ENCODE results near the gene PWWP3B. TPM values are rescaled to one million over a fixed set of nuclear protein-coding genes. Genes with fewer than 3 reads are reported as not detected.
"Not testable (repeated sequence)": the region's sequence is repeated elsewhere in the genome, so short reads cannot be mapped to it uniquely, and the experiment has no call there.

PWWP3B gene
- total RNA-seq, 1 donor, result not detected

GRCh38 chrX:106171293-106171820, 3.3 kb downstream of the PWWP3B start:
- DNase-seq (ENCODE audit: low read depth), result no peak
- H3K4me3 ChIP-seq (ENCODE audit: low read depth, low read length), result no peak overlapping the region
- no peak for TF ChIP-seq CTCF (IDR thresholded peaks at IDR 0.05; ENCODE audit: insufficient read depth, low read length)

DNA sequence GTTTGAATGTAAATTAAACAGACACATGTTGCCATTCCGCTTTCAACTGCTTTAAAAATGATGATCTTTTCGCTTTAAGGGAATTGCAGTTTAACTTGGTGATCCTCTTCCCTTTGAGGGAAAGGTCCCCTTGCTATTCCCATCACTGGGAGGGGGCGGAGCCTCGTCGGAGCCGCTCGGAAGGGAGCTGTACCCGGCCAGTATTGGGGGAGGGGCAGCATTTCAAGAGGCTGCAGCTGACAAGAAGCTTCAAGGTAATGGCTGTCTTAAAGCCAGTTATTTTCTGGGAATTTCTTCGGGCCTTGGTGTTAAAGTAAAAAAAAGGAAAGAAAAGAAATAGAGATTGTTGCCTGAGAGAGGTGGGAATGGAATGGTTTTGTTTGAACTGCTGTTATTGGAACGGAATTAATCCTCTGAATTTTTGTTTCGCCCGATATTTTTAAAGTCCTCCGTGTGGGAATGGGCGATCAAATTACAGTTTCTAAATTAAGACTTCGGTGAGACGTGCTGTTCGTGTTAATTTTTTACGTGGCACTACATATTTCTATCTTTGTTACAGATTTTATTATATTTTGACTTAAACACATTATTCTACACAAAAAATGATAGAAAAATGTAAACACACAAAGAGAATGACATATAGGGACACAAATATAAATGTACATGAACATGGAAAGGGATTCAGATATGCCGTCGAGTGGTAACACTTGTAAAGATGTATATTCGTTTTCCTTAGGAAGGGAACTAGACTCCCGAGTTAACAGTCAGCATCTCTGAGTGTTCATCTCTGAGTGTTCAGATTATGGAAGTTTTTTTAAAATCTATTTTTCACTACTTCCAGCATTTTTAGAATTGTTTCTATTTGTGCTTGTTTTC, 9.2 kb downstream of the PWWP3B start:
- no peak for DNase-seq (ENCODE audit: low read depth)
- no peak overlapping the region for H3K4me3 ChIP-seq (ENCODE audit: low read depth, low read length)
- TF ChIP-seq CTCF (IDR thresholded peaks at IDR 0.05; ENCODE audit: insufficient read depth, low read length), result no peak

GRCh38 chrX:106177982-106178321, 9.8 kb downstream of the PWWP3B start:
- no peak overlapping the region for H3K4me3 ChIP-seq (ENCODE audit: low read depth, low read length)
- TF ChIP-seq CTCF (IDR thresholded peaks at IDR 0.05; ENCODE audit: insufficient read depth, low read length), result no peak
- DNase-seq (ENCODE audit: low read depth), result no peak

DNA sequence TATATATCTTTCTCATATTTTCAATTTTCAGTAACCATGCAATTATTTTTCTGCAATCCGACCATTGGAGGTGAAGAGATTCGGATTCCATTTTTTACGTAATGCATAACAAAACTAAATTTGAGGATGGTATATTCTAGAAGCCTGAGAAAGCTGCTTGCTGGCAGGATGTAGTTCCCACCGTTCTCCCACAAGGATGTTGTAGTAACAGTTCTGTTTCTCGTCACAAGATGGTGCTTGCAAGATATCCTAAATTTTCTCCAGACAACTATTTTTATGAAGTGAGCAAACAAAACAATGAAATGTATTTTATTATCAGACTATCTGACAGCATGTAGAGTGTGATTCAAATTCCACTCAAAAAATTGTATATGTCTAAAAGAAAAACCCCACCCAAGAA, 10.7 kb downstream of the PWWP3B start:
- no peak for DNase-seq (ENCODE audit: low read depth)
- no peak overlapping the region for H3K4me3 ChIP-seq (ENCODE audit: low read depth, low read length)
- TF ChIP-seq CTCF (IDR thresholded peaks at IDR 0.05; ENCODE audit: insufficient read depth, low read length), result no peak

DNA sequence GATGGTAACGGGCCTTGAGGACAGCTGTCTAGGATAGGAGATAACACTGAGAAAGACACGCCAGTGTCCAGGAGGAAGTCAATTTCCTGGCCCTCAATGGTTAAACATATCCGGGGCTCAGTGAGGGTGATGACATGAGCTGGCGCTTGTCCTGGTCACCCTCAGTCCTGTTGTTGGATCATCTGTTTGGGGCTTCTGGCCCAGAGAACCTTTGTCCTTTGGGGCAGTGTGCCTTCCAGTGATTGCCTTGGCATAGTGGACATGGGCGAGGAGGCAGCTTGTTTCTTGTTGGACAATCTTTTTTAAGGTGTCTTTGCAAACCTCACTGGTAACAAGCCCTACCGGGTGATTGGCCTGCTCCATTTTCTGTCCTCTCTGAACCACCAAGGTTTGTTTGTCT, 15.6 kb downstream of the PWWP3B start:
- not testable (repeated sequence) for H3K4me3 ChIP-seq (ENCODE audit: low read depth, low read length); DNase-seq (ENCODE audit: low read depth)

- no peak for TF ChIP-seq CTCF (IDR thresholded peaks at IDR 0.05; ENCODE audit: insufficient read depth, low read length)
- no peak for DNase-seq (ENCODE audit: low read depth)
- H3K4me3 ChIP-seq (ENCODE audit: low read depth, low read length), result no peak overlapping the region
Observed at GRCh38 chrX:106201502-106202178, 33.5 kb downstream of the PWWP3B start.

DNA sequence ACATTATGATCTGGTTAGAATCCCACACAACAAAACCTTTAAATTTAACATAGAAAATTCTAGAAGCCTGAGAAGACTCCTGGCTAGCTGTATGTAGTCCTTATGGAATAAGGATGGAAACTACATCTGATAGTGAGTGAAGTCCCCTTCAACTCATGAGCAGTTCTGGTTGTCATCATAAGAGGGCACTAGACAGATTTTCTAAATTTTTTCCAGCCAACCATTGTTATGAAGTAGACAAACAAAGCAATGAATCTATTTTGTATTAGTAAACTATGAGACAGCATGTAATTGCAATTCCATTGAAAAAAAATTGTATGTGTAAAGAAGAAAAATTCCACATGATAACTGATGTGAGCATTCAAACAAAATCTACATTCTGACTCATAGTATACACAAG, 35.2 kb downstream of the PWWP3B start:
- no peak for DNase-seq (ENCODE audit: low read depth)
- H3K4me3 ChIP-seq (ENCODE audit: low read depth, low read length), result no peak overlapping the region
- TF ChIP-seq CTCF (IDR thresholded peaks at IDR 0.05; ENCODE audit: insufficient read depth, low read length), result no peak

Measured in fibroblast of the aortic adventitia (primary cell).